HG02678 (cell line): ENCODE results near the gene ACVR1B.
"Not testable (repeated sequence)": the region's sequence is repeated elsewhere in the genome, so short reads cannot be mapped to it uniquely, and the experiment has no call there.

Experiments used
- ATAC-seq: cut with Tn5 transposase; IDR thresholded peaks from one replicate; pipeline ENCODE4 v1.9.1; 2021; ENCODE audit warnings: mild to moderate bottlenecking, moderate library complexity; ENCODE audit not compliant: unreplicated experiment

The ACVR1B gene

DNA sequence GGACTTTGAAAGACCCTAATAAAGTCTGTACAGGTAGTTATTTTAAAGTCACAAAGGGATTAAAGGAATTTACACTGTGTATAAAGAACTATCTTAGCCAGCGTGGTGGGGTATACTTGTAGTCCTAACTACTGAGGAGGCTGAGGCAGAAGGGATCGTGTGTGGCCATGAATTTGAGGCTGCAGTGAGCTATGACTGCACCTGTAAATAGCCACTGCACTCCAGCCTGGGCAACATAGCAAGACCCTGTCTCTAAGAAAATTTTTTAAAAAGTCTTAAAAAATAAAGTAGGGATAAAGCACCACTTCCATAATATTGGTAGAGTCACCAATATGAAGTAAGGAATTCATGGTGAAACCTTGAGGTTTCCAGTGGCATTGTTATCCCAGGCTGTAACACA, 18.1 kb downstream of the ACVR1B start:
- ATAC-seq: no peak

DNA sequence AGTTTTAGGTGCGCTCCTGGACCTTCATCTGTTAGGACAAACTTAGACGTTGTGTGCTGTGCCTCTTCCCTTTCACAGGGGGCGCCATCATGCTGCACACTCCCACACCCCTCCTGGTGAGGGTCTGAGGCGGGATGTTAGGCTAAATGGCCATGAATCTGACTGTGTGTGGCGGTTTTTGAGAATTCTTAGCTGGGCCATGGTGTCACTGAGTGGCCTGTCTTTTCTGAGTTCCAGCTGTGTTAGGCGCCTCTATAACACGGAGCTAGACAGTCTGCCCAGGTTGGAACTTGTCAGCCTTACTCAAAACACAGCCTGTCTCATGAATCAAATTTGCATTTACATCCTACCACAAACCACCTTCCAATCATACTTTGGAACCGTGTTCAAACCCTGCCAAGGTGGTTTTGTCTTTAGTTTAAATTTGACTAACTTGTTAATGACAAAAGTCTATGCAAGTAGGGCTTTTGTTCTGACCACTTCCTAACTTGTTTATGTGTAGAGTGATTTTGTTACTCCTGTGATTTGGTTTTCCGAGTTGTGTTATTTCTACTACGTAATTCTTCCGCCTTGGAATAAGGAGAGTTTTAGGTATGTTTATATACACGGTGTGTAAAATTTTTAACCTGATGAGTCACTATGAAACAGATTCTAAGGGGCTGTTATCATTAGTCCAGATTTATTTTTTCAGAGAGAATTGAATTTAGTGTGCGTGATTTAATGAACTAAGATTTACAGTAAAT, 19.6 kb downstream of the ACVR1B start:
- ATAC-seq: peak; percentile 90

DNA sequence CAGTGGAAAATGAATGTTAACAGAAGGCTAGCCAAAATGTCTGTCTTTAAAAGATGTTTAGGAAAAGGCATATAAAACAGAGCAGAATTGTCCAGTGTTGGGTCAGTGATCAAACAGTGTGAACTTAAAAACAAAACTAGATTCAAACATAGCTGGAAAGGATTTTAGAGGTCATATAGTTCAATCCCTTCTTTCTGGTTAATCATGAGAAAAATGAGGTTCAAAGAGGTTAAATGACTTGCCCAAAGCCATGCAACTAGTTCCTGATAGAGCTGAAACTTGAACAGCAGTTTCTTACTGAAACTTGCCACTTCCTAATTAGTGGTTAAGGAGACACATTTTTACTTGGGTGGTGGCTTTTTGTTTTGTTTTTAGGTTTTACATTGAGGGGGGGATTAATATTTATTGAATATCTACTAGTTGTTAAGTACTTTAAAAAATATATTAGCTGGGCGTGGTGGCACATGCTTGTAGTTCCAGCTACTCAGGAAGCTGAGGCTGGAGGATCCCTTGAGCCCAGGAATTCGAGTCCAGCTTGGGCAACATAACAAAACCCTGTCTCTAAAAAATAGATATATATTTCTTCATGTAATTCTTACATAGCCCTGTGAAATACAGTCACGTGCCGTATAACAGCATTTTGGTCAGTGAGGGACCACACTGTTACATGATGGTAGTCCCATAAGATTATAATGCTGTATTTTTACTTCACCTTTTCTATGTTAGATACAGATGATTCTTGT, 20.4 kb downstream of the ACVR1B start:
- peak; percentile 35 for ATAC-seq

DNA sequence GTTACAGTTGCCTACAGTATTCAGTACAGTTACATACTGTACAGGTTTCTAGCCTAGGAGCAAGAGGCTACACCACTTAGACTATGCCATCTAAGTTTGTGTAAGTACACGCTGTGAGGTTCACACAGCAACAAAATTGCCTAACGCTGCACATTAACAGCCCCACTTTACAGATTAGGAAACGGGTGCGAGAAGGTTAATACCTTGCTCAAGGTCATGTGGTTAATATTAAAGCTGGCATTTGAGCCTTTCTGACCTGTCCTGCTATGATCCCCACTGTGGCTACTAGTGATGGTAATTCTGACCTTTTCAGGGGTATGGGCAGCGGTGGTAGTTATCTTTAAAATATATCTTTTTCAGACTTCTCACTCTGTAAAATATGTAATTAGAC, 20.9 kb downstream of the ACVR1B start:
- no peak for ATAC-seq

DNA sequence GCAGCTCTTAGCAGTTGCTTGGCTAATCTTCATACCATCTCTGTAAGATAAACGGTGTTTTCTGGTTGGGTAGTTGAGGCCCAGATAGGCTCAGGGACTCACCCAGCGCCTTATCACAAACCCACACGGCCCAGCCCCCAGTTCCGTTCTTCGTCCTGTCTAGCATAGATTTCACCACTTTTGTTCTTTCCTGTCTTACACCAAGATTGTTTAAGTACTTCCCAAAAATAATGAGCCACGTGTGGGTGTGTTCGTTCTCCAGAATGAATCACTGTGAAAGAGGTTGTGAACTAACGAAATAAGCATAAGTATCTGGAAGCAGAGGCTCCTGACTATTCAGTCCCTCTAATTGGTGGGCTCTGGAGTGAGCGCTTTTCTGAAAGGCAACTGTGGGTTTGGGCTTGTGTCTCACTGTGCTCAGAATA, 21.4 kb downstream of the ACVR1B start:
- no peak for ATAC-seq

DNA sequence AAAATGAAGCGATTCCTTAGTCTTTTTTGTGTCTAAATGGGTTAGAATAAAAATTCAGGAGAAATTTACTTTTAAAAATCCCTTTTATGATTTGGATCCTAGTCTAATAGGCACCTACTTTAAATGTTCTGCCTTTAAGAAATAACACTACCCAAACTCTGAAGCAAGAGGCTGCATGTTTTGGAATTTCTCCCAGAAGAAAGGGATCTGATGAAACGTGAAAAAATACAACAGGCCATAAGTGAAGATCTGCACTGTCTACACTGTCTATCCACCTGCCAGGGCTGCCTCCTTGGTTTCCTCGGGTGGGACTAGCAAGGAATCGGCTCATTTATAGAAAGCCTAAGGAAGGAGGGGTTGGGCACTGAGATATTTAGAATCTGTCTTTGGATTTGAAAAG, 22.1 kb downstream of the ACVR1B start:
- ATAC-seq: no peak

DNA sequence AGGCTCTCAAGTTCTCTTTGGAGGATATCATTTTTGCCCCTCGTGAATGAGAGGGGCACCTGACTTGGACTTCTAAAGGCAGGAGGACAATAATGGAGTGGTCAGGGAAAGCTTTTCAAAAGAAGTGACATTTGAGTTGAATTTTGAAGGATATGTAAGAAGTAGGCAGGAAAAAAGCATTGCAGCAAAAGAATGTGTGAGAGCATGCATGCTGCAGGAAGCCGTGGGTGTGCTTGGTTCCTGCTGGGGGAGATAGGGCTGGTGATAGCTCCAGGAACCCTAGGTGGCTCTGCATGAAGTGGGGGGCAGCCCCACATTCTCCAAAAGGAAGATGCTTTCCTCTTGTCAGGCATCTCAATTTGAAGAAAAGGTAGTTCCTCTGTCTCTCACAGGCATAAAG, 23.1 kb downstream of the ACVR1B start:
- ATAC-seq: no peak

DNA sequence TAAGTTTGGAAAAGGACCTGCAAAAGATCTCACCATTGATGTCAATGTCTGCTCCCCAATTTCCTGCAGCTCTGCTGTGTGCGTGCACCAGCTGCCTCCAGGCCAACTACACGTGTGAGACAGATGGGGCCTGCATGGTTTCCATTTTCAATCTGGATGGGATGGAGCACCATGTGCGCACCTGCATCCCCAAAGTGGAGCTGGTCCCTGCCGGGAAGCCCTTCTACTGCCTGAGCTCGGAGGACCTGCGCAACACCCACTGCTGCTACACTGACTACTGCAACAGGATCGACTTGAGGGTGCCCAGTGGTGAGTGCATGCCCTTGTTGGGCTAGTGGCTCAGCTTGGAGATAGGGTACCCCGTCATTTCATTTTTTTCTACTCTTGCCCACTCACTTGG, 23.7 kb downstream of the ACVR1B start:
- ATAC-seq: no peak

DNA sequence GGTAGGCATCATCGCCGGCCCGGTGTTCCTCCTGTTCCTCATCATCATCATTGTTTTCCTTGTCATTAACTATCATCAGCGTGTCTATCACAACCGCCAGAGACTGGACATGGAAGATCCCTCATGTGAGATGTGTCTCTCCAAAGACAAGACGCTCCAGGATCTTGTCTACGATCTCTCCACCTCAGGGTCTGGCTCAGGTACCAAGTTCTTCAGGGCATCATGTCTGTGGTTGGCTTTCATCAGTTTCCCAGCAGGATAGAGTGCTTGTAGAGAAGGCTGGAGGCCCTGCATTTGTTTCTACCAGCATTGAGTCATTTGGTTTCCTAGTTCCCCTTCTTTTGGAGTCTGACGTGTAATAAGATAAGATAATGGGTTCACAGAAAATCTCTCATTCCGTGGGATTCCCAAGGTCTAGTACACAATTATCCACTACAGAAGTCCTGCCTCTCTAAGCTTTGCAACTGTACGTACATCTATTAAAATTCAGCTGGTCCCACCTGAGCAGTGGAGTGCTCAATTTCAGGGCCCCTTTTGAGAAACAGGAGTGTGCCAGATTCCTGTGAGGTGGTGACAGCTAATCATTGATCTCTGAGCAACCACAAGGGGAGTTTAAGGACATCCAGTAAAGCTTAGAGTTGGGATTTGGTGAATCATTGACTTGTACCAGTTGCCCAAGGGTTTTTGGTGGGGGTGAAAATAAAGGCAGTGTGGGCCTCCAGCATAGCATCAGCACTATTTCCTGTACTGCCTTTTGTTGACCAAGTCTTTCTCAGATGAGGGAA, 25.1 kb downstream of the ACVR1B start:
- ATAC-seq: no peak

DNA sequence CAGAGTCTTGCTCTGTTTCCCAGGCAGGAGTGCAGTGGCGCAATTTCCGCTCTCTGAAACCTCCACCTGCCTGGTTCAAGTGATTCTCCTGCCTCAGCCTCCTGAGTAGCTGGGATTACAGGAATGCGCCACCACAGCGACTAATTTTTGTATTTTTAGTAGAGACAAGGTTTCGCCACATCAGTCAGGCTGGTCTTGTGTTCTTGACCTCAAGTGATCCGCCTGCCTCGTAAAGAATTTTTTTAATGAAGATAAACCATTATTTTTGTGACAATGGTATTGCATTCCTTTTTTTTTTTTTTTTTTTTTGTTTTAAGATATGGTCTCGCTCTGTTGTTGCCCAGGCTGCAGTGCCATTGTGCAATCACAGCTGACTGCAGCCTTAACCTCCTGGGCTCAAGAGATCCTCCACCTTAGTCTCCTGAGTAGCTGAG, 25.8 kb downstream of the ACVR1B start:
- ATAC-seq: no peak

DNA sequence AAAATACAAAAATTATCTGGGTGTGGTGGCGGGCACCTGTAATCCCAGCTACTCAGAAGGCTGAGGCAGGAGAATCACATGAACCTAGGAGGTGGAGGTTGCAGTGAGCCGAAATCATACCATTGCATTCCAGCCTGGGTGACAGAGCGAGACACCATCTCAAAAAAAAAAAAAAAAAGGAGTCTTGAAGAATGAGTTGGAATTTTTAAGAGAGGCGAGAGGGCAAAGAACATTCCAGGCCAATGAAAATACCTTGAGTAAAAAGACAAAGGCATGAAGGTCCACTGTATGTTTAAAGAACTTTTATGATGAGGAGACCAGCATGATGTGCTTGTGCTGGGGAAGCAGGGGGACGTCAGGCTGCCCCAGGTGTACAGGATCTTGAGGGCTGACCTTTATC, 27.8 kb downstream of the ACVR1B start:
- not testable (repeated sequence) for ATAC-seq

DNA sequence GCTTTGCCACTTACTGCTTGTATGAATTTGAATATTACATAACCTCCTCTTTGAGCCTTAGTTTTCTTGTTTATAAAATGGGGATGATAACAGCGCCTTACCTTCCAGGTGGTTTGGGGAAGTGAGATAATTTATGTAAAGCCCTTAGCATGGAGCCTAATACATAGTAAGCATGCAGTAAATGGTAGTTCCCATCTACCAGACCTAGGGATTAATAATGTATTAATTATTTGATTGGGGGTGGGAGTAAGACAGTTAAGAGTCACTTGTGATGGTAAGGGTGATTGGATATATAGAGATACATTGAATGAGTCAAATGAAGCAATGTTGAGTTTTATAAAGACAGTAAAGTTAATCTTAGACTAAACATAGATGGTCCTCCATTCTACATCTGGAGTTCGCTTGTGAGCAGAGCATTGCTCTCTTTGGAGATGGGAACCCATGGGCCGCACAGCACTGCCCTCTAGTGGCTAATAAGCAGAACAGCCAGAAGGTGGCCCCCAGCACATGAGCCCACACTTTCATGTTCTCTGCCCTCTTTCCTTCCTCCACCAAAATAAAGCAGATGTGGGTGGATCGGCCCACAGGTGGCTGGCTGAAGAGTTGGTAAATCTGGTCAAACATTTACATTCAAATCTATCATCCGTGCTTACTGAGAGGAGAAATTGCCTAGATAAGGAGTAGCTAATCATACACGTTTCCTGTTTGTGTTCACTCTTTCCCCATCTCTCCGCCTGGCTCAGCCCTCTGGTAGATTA, 28.7 kb downstream of the ACVR1B start:
- ATAC-seq: peak; percentile 82

DNA sequence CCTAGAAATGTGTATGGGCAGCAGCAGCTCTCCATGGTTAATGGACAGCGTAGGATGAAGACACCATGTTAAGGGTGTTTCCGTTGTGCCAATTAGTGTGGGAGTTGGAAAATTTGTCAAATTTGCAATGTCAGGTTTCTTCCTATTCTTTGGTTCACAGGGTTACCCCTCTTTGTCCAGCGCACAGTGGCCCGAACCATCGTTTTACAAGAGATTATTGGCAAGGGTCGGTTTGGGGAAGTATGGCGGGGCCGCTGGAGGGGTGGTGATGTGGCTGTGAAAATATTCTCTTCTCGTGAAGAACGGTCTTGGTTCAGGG, 29.3 kb downstream of the ACVR1B start:
- no peak for ATAC-seq

DNA sequence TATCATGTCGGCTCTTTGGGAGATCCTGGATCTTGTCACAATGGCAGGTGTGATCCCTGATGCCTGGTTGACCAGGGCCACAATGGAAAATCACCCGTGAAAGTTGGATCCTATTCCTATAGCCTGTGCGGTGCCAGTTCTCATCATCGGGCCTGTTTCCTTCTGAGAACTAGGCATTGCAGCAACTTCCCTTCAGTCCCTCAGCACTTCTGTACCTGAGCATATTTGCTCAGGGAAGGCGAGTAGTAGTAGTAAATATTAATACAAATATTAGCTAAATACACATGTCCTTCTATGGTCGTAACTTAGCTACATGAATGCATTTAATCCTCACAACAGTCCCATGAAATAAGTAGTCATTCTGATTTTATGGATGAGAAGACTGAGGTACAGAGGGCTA, 33.2 kb downstream of the ACVR1B start:
- ATAC-seq: no peak

DNA sequence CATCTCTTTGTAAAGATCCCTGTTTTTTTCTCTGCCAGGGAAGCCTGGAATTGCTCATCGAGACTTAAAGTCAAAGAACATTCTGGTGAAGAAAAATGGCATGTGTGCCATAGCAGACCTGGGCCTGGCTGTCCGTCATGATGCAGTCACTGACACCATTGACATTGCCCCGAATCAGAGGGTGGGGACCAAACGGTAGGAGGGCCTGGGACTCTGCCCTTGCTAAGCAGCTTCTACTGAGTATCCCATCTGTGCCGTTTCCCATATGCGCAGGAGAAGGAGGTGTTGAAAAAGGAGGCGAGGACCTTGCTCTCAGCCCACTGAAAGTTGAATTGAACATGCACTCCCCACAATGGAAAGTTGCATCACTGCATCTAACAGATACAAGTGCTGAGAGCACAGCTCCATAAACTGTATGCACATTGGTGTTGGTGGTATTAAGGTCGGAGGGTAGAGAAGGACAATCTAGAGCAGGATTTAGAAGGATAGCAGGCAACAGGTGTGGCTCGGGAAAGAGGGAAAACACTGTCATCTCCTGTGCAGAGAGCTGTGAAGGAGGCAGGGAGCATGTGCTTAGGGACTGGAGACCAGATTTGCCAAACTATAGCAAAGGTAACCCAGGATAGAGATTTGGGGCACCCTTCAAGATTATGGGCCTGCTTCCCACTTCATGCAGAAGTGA, 33.8 kb downstream of the ACVR1B start:
- ATAC-seq: no peak

DNA sequence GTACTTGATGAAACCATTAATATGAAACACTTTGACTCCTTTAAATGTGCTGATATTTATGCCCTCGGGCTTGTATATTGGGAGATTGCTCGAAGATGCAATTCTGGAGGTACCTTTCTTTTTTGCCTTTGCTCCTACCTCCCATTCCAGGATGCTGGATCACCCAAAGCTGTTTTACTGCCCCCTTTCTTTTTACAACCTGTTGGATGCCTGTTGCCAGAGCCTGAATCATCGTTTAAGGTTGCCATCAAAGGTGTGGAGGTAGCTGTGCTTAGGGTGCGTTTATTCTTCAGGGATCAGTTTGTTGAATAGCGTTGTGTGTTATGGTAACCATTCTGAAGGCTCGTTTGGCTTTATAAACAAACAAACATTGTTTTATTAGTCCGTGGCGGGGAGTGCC, 35.3 kb downstream of the ACVR1B start:
- no peak for ATAC-seq

DNA sequence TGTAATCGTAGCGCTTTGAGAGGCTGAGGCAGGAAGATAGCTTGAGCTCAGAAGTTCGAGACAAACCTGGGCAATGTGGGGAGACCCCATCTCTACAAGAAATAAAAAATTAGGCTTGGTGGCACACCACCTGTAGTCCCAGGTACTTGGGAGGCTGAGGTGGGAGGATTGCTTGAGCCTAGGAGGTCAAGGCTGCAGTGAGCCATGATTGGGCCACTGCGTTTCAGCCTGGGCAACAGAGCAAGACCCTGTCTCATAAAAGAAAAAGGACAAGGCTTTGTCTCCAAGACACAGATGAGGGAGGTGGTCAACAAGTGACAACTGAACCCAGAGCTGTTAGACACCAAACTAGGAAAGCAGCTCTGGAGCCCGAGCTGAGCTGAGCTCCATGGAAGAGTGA, 40.7 kb downstream of the ACVR1B start:
- no peak for ATAC-seq

DNA sequence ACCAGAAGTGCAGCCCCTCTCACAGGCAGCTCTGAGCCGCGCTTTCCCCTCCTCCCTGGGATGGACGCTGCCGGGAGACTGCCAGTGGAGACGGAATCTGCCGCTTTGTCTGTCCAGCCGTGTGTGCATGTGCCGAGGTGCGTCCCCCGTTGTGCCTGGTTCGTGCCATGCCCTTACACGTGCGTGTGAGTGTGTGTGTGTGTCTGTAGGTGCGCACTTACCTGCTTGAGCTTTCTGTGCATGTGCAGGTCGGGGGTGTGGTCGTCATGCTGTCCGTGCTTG, 43.0 kb downstream of the ACVR1B start:
- ATAC-seq: no peak

DNA sequence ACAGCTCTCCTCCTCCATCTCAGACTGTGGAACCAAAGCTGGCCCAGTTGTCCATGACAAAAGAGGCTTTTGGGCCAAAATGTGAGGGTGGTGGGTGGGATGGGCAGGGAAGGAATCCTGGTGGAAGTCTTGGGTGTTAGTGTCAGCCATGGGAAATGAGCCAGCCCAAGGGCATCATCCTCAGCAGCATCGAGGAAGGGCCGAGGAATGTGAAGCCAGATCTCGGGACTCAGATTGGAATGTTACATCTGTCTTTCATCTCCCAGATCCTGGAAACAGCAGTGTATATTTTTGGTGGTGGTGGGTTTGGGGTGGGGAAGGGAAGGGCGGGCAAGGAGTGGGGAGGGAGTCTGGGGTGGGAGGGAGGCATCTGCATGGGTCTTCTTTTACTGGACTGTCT, 43.5 kb downstream of the ACVR1B start:
- no peak for ATAC-seq

DNA sequence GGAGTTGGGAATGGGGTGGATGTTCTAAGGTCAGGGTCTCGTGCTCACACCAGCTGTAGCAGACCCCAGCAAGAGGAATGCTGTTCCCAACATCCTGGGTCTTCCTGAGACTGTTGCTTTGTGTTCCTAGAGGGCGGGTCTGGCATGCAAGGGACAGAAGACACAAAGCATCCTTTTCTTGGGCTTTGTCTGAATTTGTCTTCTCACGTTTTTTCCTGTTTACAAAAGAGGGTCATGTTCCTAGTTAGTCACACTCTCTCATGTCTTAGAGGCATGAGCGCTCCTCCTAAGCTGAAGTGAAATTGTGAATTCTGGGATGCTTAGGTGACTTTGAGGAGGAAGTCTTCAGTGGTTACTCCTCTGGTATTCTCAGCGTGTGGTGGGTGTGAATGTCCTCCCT, 45.6 kb downstream of the ACVR1B start:
- no peak for ATAC-seq

DNA sequence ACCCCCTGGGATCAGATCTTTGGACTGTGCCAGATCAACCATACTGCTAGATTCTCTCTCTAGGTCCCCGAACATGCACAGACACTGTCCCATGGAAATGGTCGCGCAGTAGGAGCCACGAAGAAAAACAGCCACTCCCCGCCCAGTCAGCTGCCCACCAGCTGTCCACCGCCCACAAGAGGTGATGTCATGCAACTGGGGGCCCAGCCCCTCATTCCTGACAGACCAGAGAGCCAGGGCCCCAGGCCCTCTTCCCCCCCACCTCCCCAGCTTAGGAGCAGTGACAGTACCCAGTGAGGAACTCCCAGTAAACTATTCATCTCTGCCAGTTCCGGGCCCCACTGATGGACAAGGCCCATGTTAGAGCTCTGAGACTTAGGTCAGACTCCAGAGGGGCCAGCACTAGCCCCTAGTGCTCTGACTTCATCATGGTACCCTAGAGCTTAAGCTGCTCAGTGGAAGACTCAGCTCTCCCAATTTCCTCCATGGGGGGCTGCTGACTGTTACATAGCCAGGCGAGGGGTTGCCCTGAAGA, 51.6 kb downstream of the ACVR1B start:
- ATAC-seq: no peak
